NB4 (cell line): ENCODE results near the gene DNMBP.

Experiments
- CTCF ChIP-seq: IDR thresholded peaks from one replicate; pipeline ENCODE4 v1.5.1; 2012; ENCODE audit warnings: low read depth, low read length
- MAX ChIP-seq: IDR thresholded peaks from 2 replicates; pipeline ENCODE4 v1.6.1; 2011; ENCODE audit warnings: low read depth, low read length
- MYC ChIP-seq: IDR thresholded peaks from 2 replicates; pipeline ENCODE4 v1.6.1; 2011; ENCODE audit warnings: low read depth, low read length
- POLR2A ChIP-seq: IDR thresholded peaks from 2 replicates; pipeline ENCODE4 v1.6.1; 2011; ENCODE audit warnings: mild to moderate bottlenecking; ENCODE audit not compliant: insufficient read length; ENCODE audit errors: extremely low read depth

- TF ChIP-seq CTCF (no peak), MYC (no peak), MAX (no peak), POLR2A (no peak)
Observed at GRCh38 chr10:100014071-100014762, 4.5 kb upstream of the DNMBP start.
